K562 (cell line): ENCODE data around the gene PDZD2.

Experiments
- ELF1 ChIP-seq: fragments of 200-800 bp; sonication (Bioruptor generic); IDR thresholded peaks from 2 replicates; pipeline ENCODE4 v1.6.1; 2016; ENCODE audit warnings: missing genetic modification characterization, missing compliant biosample characterization
- FOXM1 ChIP-seq, 2 experiments: fragments of 450-650 bp in 1 of 2; sonication (generic) in 1 of 2; formaldehyde crosslinking in 1 of 2; IDR thresholded peaks; 2 replicates each; pipeline versions ENCODE4 v1.6.1 to v1.9.0; 2017 to 2022; ENCODE audit warnings: low read depth in 2 of 2, mild to moderate bottlenecking in 2 of 2, missing genetic modification reagents in 1 of 2, moderate library complexity in 1 of 2
- MXI1 ChIP-seq: IDR thresholded peaks from 2 replicates; pipeline ENCODE4 v1.6.1; 2011; ENCODE audit warnings: low read depth, mild to moderate bottlenecking, improper control_type of control experiment, low read length
- SIX5 ChIP-seq, 2 experiments: IDR thresholded peaks; 2 replicates each; pipeline ENCODE4 v1.6.1; 2011; ENCODE audit warnings: low read length in 2 of 2, borderline replicate concordance in 1 of 2, low read depth in 1 of 2, mild to moderate bottlenecking in 1 of 2, moderate library complexity in 1 of 2; ENCODE audit not compliant: insufficient read depth in 1 of 2
- SPI1 ChIP-seq: IDR thresholded peaks from 2 replicates; pipeline ENCODE4 v1.6.1; 2011; ENCODE audit warnings: low read depth, low read length, control low read depth, borderline replicate concordance
- TAL1 ChIP-seq: fragments of 450-650 bp; IDR thresholded peaks from 2 replicates; pipeline ENCODE4 v1.6.1; 2016; ENCODE audit warnings: mild to moderate bottlenecking
- USF1 ChIP-seq: sonication (generic); formaldehyde crosslinking; IDR thresholded peaks from 2 replicates; pipeline ENCODE4 v1.9.0; 2022; ENCODE audit warnings: mild to moderate bottlenecking, missing genetic modification reagents
- ZBTB7A ChIP-seq: IDR thresholded peaks from 2 replicates; pipeline ENCODE4 v1.6.1; 2011; ENCODE audit warnings: low read depth, mild to moderate bottlenecking, low read length, moderate library complexity, borderline replicate concordance; ENCODE audit not compliant: control insufficient read depth
- TF ChIP-seq, protein P1 (sequence below), 3 experiments: IDR thresholded peaks in 2 of 3; conservative IDR thresholded peaks in 1 of 3; 2 replicates each; pipeline ENCODE4 v1.5.1; 2011 to 2012; ENCODE audit warnings: low read length in 3 of 3, mild to moderate bottlenecking in 3 of 3, control low read depth in 2 of 3, improper control_type of control experiment in 1 of 3, inconsistent platforms in 1 of 3, low read depth in 1 of 3, mixed read lengths in 1 of 3, moderate library complexity in 1 of 3; ENCODE audit not compliant: insufficient read depth in 2 of 3

GRCh38 chr5:32027717-32028458, 389.0 kb downstream of the PDZD2 start:
- no peak for TF ChIP-seq USF1
- TF ChIP-seq ELF1 (tag), result no peak
- TF ChIP-seq MXI1, result no peak
- no peak for TF ChIP-seq SIX5 (IDR thresholded peaks at IDR 0.05; ENCODE audit: borderline replicate concordance in 1 of 2, insufficient read depth in 1 of 2, low read depth in 1 of 2, low read length in 2 of 2)
- no peak for TF ChIP-seq FOXM1 (IDR thresholded peaks at IDR 0.05; ENCODE audit: low read depth)
- no peak for TF ChIP-seq FOXM1 (CRISPR knock-in tag; IDR thresholded peaks at IDR 0.05; ENCODE audit: low read depth)
- TF ChIP-seq, protein P1, sequence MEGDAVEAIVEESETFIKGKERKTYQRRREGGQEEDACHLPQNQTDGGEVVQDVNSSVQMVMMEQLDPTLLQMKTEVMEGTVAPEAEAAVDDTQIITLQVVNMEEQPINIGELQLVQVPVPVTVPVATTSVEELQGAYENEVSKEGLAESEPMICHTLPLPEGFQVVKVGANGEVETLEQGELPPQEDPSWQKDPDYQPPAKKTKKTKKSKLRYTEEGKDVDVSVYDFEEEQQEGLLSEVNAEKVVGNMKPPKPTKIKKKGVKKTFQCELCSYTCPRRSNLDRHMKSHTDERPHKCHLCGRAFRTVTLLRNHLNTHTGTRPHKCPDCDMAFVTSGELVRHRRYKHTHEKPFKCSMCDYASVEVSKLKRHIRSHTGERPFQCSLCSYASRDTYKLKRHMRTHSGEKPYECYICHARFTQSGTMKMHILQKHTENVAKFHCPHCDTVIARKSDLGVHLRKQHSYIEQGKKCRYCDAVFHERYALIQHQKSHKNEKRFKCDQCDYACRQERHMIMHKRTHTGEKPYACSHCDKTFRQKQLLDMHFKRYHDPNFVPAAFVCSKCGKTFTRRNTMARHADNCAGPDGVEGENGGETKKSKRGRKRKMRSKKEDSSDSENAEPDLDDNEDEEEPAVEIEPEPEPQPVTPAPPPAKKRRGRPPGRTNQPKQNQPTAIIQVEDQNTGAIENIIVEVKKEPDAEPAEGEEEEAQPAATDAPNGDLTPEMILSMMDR (IDR thresholded peaks at IDR 0.05 in 2 of 3, conservative IDR thresholded peaks at IDR 0.05 in 1 of 3; ENCODE audit: insufficient read depth in 2 of 3, low read depth in 1 of 3, low read length in 3 of 3), result no peak
- TF ChIP-seq SPI1, result no peak
- no peak for TF ChIP-seq ZBTB7A
- no peak for TF ChIP-seq TAL1
